H1 (cell line): ENCODE data around the gene TTLL9. TPM values are rescaled to one million over a fixed set of nuclear protein-coding genes. Genes with fewer than 3 reads are reported as not detected.

ENCODE experiments used
- CTCF ChIA-PET: fragments of 300-600 bp; sonication (Branson Sonifier 250); formaldehyde crosslinking; loops from one replicate; lab custom pipeline; 2021; ENCODE audit not compliant: partially characterized antibody; lab: Charles Lee
- POLR2A ChIA-PET: fragments of 300-600 bp; sonication (Branson Sonifier 250); formaldehyde crosslinking; loops from one replicate; lab custom pipeline; 2021; ENCODE audit warnings: inconsistent platforms; ENCODE audit not compliant: partially characterized antibody; lab: Charles Lee
- DNase-seq, 2 experiments: peaks; one replicate each; pipeline versions ENCODE4 v3.0.0 to v3.0.0-alpha.2; 2010 to 2022; ENCODE audit warnings: low spot score in 2 of 2, low read depth in 1 of 2, mixed read lengths in 1 of 2
- FAIRE-seq: peaks from 2 replicates; lab custom pipeline; 2011; peaks lifted over from hg19 to GRCh38; lab: Jason Lieb, UNC
- H2AFZ ChIP-seq: 2 replicates; pipeline ENCODE4 v1.8.1; 2012; ENCODE audit warnings: low read length, inconsistent platforms
- H2AK5ac ChIP-seq: 2 replicates; pipeline ENCODE4 v1.6.1; 2013; ENCODE audit warnings: low read depth, low read length
- H2BK120ac ChIP-seq: replicated peaks from 2 replicates; pipeline ENCODE3; 2013; ENCODE audit warnings: low read depth, low read length, inconsistent platforms
- H2BK12ac ChIP-seq: 2 replicates; pipeline ENCODE4 v1.6.1; 2013; ENCODE audit warnings: low read depth, low read length
- H2BK15ac ChIP-seq: 2 replicates; pipeline ENCODE4 v1.6.1; 2013; ENCODE audit warnings: low read length
- H2BK20ac ChIP-seq: 2 replicates; pipeline ENCODE4 v1.6.1; 2013; ENCODE audit warnings: low read length
- H2BK5ac ChIP-seq: 2 replicates; pipeline ENCODE4 v1.6.1; 2013; ENCODE audit warnings: low read depth, low read length
- H3K14ac ChIP-seq: 2 replicates; pipeline ENCODE4 v1.6.1; 2013; ENCODE audit warnings: inconsistent platforms; ENCODE audit not compliant: insufficient read length
- H3K18ac ChIP-seq: 2 replicates; pipeline ENCODE4 v1.6.1; 2013; ENCODE audit warnings: low read length; ENCODE audit errors: extremely low read depth
- H3K23ac ChIP-seq: 2 replicates; pipeline ENCODE4 v1.6.1; 2013; ENCODE audit warnings: inconsistent platforms; ENCODE audit not compliant: insufficient read length
- H3K23me2 ChIP-seq: 2 replicates; pipeline ENCODE4 v1.6.1; 2013; ENCODE audit warnings: low read depth, low read length
- H3K27ac ChIP-seq: 2 replicates; pipeline ENCODE4 v1.6.1; 2011; ENCODE audit warnings: low read depth, low read length, inconsistent platforms
- H3K27me3 ChIP-seq, 4 experiments: replicated peaks in 1 of 4; 1 replicate in 1 of 4; 2 replicates in 3 of 4; pipeline versions ENCODE4 v1.6.1 to v1.8.1; 2011 to 2013; ENCODE audit warnings: low read length in 3 of 4, mild to moderate bottlenecking in 3 of 4, inconsistent platforms in 2 of 4, mixed read lengths in 2 of 4, moderate library complexity in 1 of 4; ENCODE audit not compliant: control insufficient read depth in 3 of 4, insufficient read depth in 3 of 4; ENCODE audit errors: extremely low read depth in 1 of 4
- H3K36me3 ChIP-seq, 4 experiments: 2 replicates each; pipeline versions ENCODE4 v1.6.1 to v1.8.1; 2011 to 2013; ENCODE audit warnings: mild to moderate bottlenecking in 4 of 4, low read length in 3 of 4, moderate library complexity in 2 of 4, control low read depth in 1 of 4, inconsistent platforms in 1 of 4; ENCODE audit not compliant: insufficient read depth in 4 of 4, control insufficient read depth in 2 of 4
- H3K4ac ChIP-seq: replicated peaks from 2 replicates; pipeline ENCODE3; 2013; ENCODE audit warnings: low read length, low read depth, mixed read lengths, inconsistent platforms; ENCODE audit not compliant: insufficient read length
- H3K4me1 ChIP-seq, 4 experiments: replicated peaks in 1 of 4; 1 replicate in 1 of 4; 2 replicates in 3 of 4; pipeline versions ENCODE4 v1.6.1 to v1.8.1; 2011 to 2013; ENCODE audit warnings: low read length in 3 of 4, inconsistent platforms in 2 of 4, mixed read lengths in 1 of 4; ENCODE audit not compliant: insufficient read depth in 4 of 4, control insufficient read depth in 3 of 4
- H3K4me2 ChIP-seq, 2 experiments: 2 replicates each; pipeline versions ENCODE4 v1.6.1 to v1.8.1; 2011 to 2013; ENCODE audit warnings: low read depth in 2 of 2, low read length in 2 of 2, control low read depth in 1 of 2, inconsistent platforms in 1 of 2, mild to moderate bottlenecking in 1 of 2; ENCODE audit not compliant: insufficient read depth in 1 of 2
- H3K4me3 ChIP-seq, 4 experiments: fragments of 200-600, 300-600 bp in 1 of 4; sonication (generic), shearing (Covaris generic), sonication (Bioruptor Twin) in 1 of 4; 2 replicates each; pipeline versions ENCODE4 v1.5.1 to v1.8.1; 2011 to 2016; ENCODE audit warnings: low read length in 4 of 4, low read depth in 3 of 4, control low read depth in 2 of 4, inconsistent platforms in 2 of 4, mild to moderate bottlenecking in 2 of 4, mixed read lengths in 1 of 4, moderate library complexity in 1 of 4; ENCODE audit not compliant: insufficient read depth in 2 of 4; ENCODE audit errors: extremely low read depth in 1 of 4
- H3K56ac ChIP-seq: replicated peaks from 2 replicates; pipeline ENCODE3; 2013; ENCODE audit warnings: low read depth, mild to moderate bottlenecking, mixed read lengths, low read length, inconsistent platforms; ENCODE audit not compliant: insufficient read length
- H3K79me1 ChIP-seq: 2 replicates; pipeline ENCODE4 v1.6.1; 2013; ENCODE audit warnings: low read depth, low read length, control low read depth
- H3K79me2 ChIP-seq, 2 experiments: 2 replicates each; pipeline versions ENCODE4 v1.6.1 to v1.8.1; 2012 to 2013; ENCODE audit warnings: low read length in 2 of 2, mild to moderate bottlenecking in 2 of 2, inconsistent platforms in 1 of 2; ENCODE audit not compliant: insufficient read depth in 2 of 2, control insufficient read depth in 1 of 2
- H3K9ac ChIP-seq, 4 experiments: replicated peaks in 1 of 4; 1 replicate in 1 of 4; 2 replicates in 3 of 4; pipeline versions ENCODE4 v1.6.1 to v1.8.1; 2011 to 2013; ENCODE audit warnings: low read depth in 3 of 4, low read length in 3 of 4, control low read depth in 2 of 4, mild to moderate bottlenecking in 2 of 4, moderate library complexity in 2 of 4, inconsistent platforms in 1 of 4; ENCODE audit errors: extremely low read depth in 1 of 4
- H3K9me3 ChIP-seq, 2 experiments: 2 replicates each; pipeline versions ENCODE4 v1.6.1 to v1.8.1; 2012 to 2013; ENCODE audit warnings: mild to moderate bottlenecking in 2 of 2, moderate library complexity in 2 of 2, control low read depth in 1 of 2, inconsistent platforms in 1 of 2, low read depth in 1 of 2, low read length in 1 of 2, mixed read lengths in 1 of 2; ENCODE audit not compliant: insufficient read depth in 2 of 2
- H4K20me1 ChIP-seq, 2 experiments: replicated peaks in 1 of 2; 2 replicates each; pipeline versions ENCODE3 to v1.8.1; 2011 to 2013; ENCODE audit warnings: inconsistent platforms in 2 of 2, low read length in 2 of 2, mild to moderate bottlenecking in 1 of 2; ENCODE audit not compliant: insufficient read depth in 2 of 2, control insufficient read depth in 1 of 2
- H4K5ac ChIP-seq: 2 replicates; pipeline ENCODE4 v1.6.1; 2013; ENCODE audit warnings: low read length, low read depth, mixed read lengths, inconsistent platforms; ENCODE audit not compliant: insufficient read length
- H4K8ac ChIP-seq: 2 replicates; pipeline ENCODE4 v1.8.0; 2013; ENCODE audit warnings: mild to moderate bottlenecking, moderate library complexity, low read length, inconsistent platforms; ENCODE audit not compliant: insufficient read depth; ENCODE audit errors: extremely low read depth
- H4K91ac ChIP-seq: replicated peaks from 2 replicates; pipeline ENCODE3; 2013; ENCODE audit warnings: low read length, mixed read lengths, inconsistent platforms; ENCODE audit not compliant: insufficient read length
- BACH1 ChIP-seq: IDR thresholded peaks from 2 replicates; pipeline ENCODE4 v1.6.1; 2012; ENCODE audit warnings: low read length, improper control_type of control experiment
- BRCA1 ChIP-seq: IDR thresholded peaks from 2 replicates; pipeline ENCODE4 v1.6.1; 2012; ENCODE audit warnings: low read depth, low read length, improper control_type of control experiment
- CBX8 ChIP-seq: fragments of 300-800, 300-1000 bp; sonication (generic); IDR thresholded peaks from 2 replicates; pipeline ENCODE4 v1.7.1; 2016; ENCODE audit warnings: low read depth, low read length, borderline replicate concordance
- CHD1 ChIP-seq: IDR thresholded peaks from 2 replicates; pipeline ENCODE4 v1.6.1; 2012; ENCODE audit warnings: low read depth, low read length, improper control_type of control experiment
- CTBP2 ChIP-seq: IDR thresholded peaks from 2 replicates; pipeline ENCODE4 v1.7.0; 2011; ENCODE audit warnings: borderline replicate concordance, mild to moderate bottlenecking, moderate library complexity, mixed read lengths, low read length; ENCODE audit not compliant: insufficient read depth, insufficient read length
- FOSL1 ChIP-seq: IDR thresholded peaks from 2 replicates; pipeline ENCODE4 v1.6.1; 2011; ENCODE audit warnings: mild to moderate bottlenecking, low read depth, low read length, moderate library complexity; ENCODE audit not compliant: insufficient read depth
- JUN ChIP-seq: IDR thresholded peaks from 2 replicates; pipeline ENCODE4 v1.6.1; 2011; ENCODE audit warnings: low read depth, mild to moderate bottlenecking, improper control_type of control experiment, low read length
- KDM5A ChIP-seq: fragments of 200-600 bp; IDR thresholded peaks from 2 replicates; pipeline ENCODE4 v1.7.1; 2012; ENCODE audit warnings: mild to moderate bottlenecking, low read length, inconsistent platforms, mixed read lengths
- TAF1 ChIP-seq: IDR thresholded peaks from 2 replicates; pipeline ENCODE4 v1.6.1; 2011; ENCODE audit warnings: mild to moderate bottlenecking, low read depth, low read length
- TAF7 ChIP-seq: optimal IDR thresholded peaks from 2 replicates; pipeline ENCODE3; 2011; ENCODE audit warnings: low read depth, mild to moderate bottlenecking, inconsistent platforms, low read length, moderate library complexity, borderline replicate concordance
- TEAD4 ChIP-seq: IDR thresholded peaks from 2 replicates; pipeline ENCODE4 v1.6.1; 2012; ENCODE audit warnings: low read depth, low read length, inconsistent platforms, mixed read lengths
- YY1 ChIP-seq: IDR thresholded peaks from 2 replicates; pipeline ENCODE4 v1.6.1; 2011; ENCODE audit warnings: low read depth, mild to moderate bottlenecking, low read length
- ZNF274 ChIP-seq: IDR thresholded peaks from 2 replicates; pipeline ENCODE4 v1.7.0; 2012; ENCODE audit warnings: low read length, borderline replicate concordance; ENCODE audit errors: extremely low read depth
- WGBS, 2 experiments: shearing (Covaris generic) in 1 of 2; methylation state at CpG; one replicate each; pipeline versions ENCODE4 v1.1.6 to v1.1.7; 2013 to 2015; ENCODE audit warnings: low lambda C conversion rate in 2 of 2, mixed read lengths in 2 of 2, inconsistent platforms in 1 of 2, low coverage in 1 of 2, missing lambda C conversion rate in 1 of 2; ENCODE audit not compliant: insufficient replicate concordance in 2 of 2, insufficient coverage in 1 of 2, insufficient read length in 1 of 2; ENCODE audit errors: extremely low coverage in 1 of 2, missing lambda C conversion rate in 1 of 2; 5-methylcytosine and 5-hydroxymethylcytosine counted together
- polyA plus RNA-seq, 7 experiments: library from polyadenylated mRNA; depleted of rRNA in 3 of 7; stranded (reverse) in 5 of 7; unstranded in 2 of 7; fragments of >200 nt in 5 of 7; fragments of 200-250 nt in 2 of 7; gene quantifications; 1 replicate in 5 of 7; 2 replicates in 1 of 7; 4 replicates in 1 of 7; pipeline versions ENCODE4 v1.2.1 to v1.2.3, GENCODE V29; 2011 to 2013; ENCODE audit warnings: missing spikeins in 2 of 7, mixed read lengths in 2 of 7
- total RNA-seq: library from RNA; stranded (reverse); fragmentation: NEBNext Ultra II Directional; extraction: Animal tissue kit (Norgen Biotek cat#: 25700); gene quantifications from 2 replicates; pipeline ENCODE4 v1.2.1, GENCODE V29; 2021
- TF ChIP-seq, protein P1 (sequence below): IDR thresholded peaks from 2 replicates; pipeline ENCODE4 v1.6.1; 2012; ENCODE audit warnings: low read length, inconsistent platforms

Gene TTLL9
- total and polyA plus RNA-seq, 2 of the 8 experiments (the other 6 are each of a cell fraction or from before 2014, with no cell fraction given), result 0.06 TPM; not detected in 1

DNA sequence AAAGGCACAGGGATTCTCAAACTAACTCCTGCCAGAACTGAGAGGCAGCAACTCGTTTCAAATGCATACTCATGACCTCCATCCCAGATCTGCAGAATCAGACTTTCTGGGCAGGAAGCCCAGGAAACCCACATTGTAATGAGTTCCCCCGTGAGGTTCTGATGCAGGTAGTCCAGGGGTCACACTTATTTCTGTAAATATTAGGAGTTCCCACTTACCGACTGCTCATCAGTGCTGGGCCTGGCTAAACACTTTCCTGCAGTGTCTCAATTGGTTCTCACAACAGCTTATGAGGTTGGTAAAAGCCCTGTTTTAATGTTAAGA, 11.7 kb upstream of the TTLL9 start:
- Histone ChIP-seq H3K9me3 (no peaks in the 10 kb centered on the region), H3K23me2 (peaks cover 15% of the 10 kb centered on the region), H4K91ac (no peak overlapping the region), H2BK5ac (no peak overlapping the region), H3K4me2 (no peak overlapping the region), H2AK5ac (no peak overlapping the region), H4K5ac (no peak overlapping the region), H3K4me1 (peaks cover 3 to 34% (median 18%) of the 10 kb centered on the region in 4 experiments), H4K20me1 (no peaks in the 10 kb centered on the region), H2BK20ac (no peak overlapping the region), H3K36me3 (no peaks in the 10 kb centered on the region), H3K23ac (no peak overlapping the region), H3K79me1 (no peaks in the 10 kb centered on the region), H3K4ac (no peak overlapping the region), H3K79me2 (no peaks in the 10 kb centered on the region), H4K8ac (no peak overlapping the region), H3K4me3 (no peak overlapping the region), H3K56ac (no peak overlapping the region), H3K18ac (no peak overlapping the region), H2BK120ac (no peak overlapping the region), H2BK15ac (no peak overlapping the region), H3K9ac (no peak overlapping the region), H3K27ac (no peak overlapping the region), H3K14ac (no peak overlapping the region), H2AFZ (no peak overlapping the region), H2BK12ac (no peak overlapping the region), H3K27me3 (peaks cover 0 to 19% (median 13%) of the 10 kb centered on the region in 4 experiments; a peak in 5 of 7 replicates)
- 83% methylated on average over 3 of the region's 3 CpGs; no CpG with 5 or more reads in 1 of the 2 experiments for WGBS, 2 experiments
- no peak for DNase-seq
- CTCF ChIA-PET, result interaction anchor here (0.6 to 2.7 kb wide), 6 partner anchors 12 to 172 kb away, joined by 3 to 16 read pairs (median 6); no protein-coding TSS in a partner anchor
- POLR2A ChIA-PET, result interaction anchor here (1.6 kb wide), 1 partner anchor 173 kb away, joined by 3 read pairs; no protein-coding TSS in a partner anchor
- no peak for FAIRE-seq
- no peak for TF ChIP-seq TAF1
- no peak for TF ChIP-seq CBX8
- TF ChIP-seq, protein P1, sequence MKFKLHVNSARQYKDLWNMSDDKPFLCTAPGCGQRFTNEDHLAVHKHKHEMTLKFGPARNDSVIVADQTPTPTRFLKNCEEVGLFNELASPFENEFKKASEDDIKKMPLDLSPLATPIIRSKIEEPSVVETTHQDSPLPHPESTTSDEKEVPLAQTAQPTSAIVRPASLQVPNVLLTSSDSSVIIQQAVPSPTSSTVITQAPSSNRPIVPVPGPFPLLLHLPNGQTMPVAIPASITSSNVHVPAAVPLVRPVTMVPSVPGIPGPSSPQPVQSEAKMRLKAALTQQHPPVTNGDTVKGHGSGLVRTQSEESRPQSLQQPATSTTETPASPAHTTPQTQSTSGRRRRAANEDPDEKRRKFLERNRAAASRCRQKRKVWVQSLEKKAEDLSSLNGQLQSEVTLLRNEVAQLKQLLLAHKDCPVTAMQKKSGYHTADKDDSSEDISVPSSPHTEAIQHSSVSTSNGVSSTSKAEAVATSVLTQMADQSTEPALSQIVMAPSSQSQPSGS, result no peak
- TF ChIP-seq ZNF274, result no peak
- TF ChIP-seq TAF7, result no peak
- no peak for TF ChIP-seq YY1
- TF ChIP-seq TEAD4, result no peak
- TF ChIP-seq FOSL1, result no peak
- TF ChIP-seq KDM5A, result no peak
- TF ChIP-seq CTBP2, result no peak
- TF ChIP-seq BRCA1, result no peak
- no peak for TF ChIP-seq CHD1
- no peak for TF ChIP-seq BACH1
- no peak for TF ChIP-seq JUN
